NCI-H2107 treated with DMSO at 0.1 percent for 48 hours (cell line): ENCODE data around the gene TEPSIN.

Experiments used
- DNase-seq: peaks from one replicate; lab custom pipeline; 2025; ENCODE audit not compliant: unreplicated experiment; lab: John Stamatoyannopoulos, UW

The TEPSIN gene

GRCh38 chr17:81251094-81251708 lies 12.3 kb upstream of the TEPSIN start:
- peak; percentile 71 for DNase-seq

GRCh38 chr17:81250286-81251093 lies 11.6 kb upstream of the TEPSIN start:
- peak; percentile 42 for DNase-seq

GRCh38 chr17:81249223-81250040 lies 10.6 kb upstream of the TEPSIN start:
- no peak for DNase-seq

- DNase-seq = no peak
Observed at GRCh38 chr17:81248649-81249048, 9.8 kb upstream of the TEPSIN start.

- DNase-seq = no peak
Observed at GRCh38 chr17:81247339-81247990, 8.6 kb upstream of the TEPSIN start.

- DNase-seq = no peak
Observed at GRCh38 chr17:81246679-81247338, 8.0 kb upstream of the TEPSIN start.

- DNase-seq = no peak
Observed at GRCh38 chr17:81246343-81246670, 7.5 kb upstream of the TEPSIN start.

GRCh38 chr17:81245665-81246342 lies 6.9 kb upstream of the TEPSIN start:
- DNase-seq = no peak

GRCh38 chr17:81245024-81245664 lies 6.3 kb upstream of the TEPSIN start:
- no peak for DNase-seq

GRCh38 chr17:81244358-81245023 lies 5.6 kb upstream of the TEPSIN start:
- no peak for DNase-seq

GRCh38 chr17:81243333-81243664 lies 4.4 kb upstream of the TEPSIN start:
- DNase-seq = no peak

- no peak for DNase-seq
Observed at GRCh38 chr17:81242421-81243332, 3.8 kb upstream of the TEPSIN start.

- no peak for DNase-seq
Observed at GRCh38 chr17:81241648-81242420, 3.0 kb upstream of the TEPSIN start.

- DNase-seq = no peak
Observed at GRCh38 chr17:81241203-81241602, 2.3 kb upstream of the TEPSIN start.

GRCh38 chr17:81240761-81241160 lies 1.9 kb upstream of the TEPSIN start:
- DNase-seq = no peak

- DNase-seq = no peak
Observed at GRCh38 chr17:81239714-81240555, 1.1 kb upstream of the TEPSIN start.

- no peak for DNase-seq
Observed at GRCh38 chr17:81238490-81238814, 403 bp downstream of the TEPSIN start.
